Heart right ventricle (tissue), 16 donors: ENCODE results near the gene ENDOD1. TPM values are rescaled to one million over a fixed set of nuclear protein-coding genes. Genes with fewer than 3 reads are reported as not detected.
"Not testable (repeated sequence)": the region's sequence is repeated elsewhere in the genome, so short reads cannot be mapped to it uniquely, and the experiment has no call there.

Source experiments
- ATAC-seq, 8 donors: fragments of 200-7000 bp; cut with Tn5 transposase; one replicate each; pipeline ENCODE4 v1.9.1; 2020; ENCODE audit warnings: mild to moderate bottlenecking in 8 of 8, moderate library complexity in 8 of 8, moderate number of reproducible peaks in 1 of 8
- DNase-seq, 2 donors: peaks; one replicate each; pipeline ENCODE4 v3.0.0-alpha.2; 2020
- H3K27ac ChIP-seq, 10 donors: fragments of 200-600 bp; sonication (generic) in 2 of 10; one replicate each; pipeline versions ENCODE4 v1.5.0 to v1.8.0; 2020 to 2022; ENCODE audit warnings: mild to moderate bottlenecking in 3 of 10
- H3K27me3 ChIP-seq, 7 donors: fragments of 200-600 bp; one replicate each; pipeline ENCODE4 v1.8.0; 2021 to 2022; ENCODE audit warnings: mild to moderate bottlenecking in 2 of 7
- H3K36me3 ChIP-seq, 9 donors: fragments of 200-600 bp; sonication (generic) in 1 of 9; one replicate each; pipeline versions ENCODE4 v1.5.0 to v1.8.0; 2020 to 2022; ENCODE audit warnings: mild to moderate bottlenecking in 2 of 9
- H3K4me1 ChIP-seq, 9 donors: fragments of 200-600 bp; sonication (generic) in 1 of 9; one replicate each; pipeline versions ENCODE4 v1.5.0 to v1.8.0; 2020 to 2022; ENCODE audit warnings: mild to moderate bottlenecking in 4 of 9
- H3K4me3 ChIP-seq, 10 donors: fragments of 200-600 bp; sonication (generic) in 2 of 10; one replicate each; pipeline versions ENCODE4 v1.5.0 to v1.8.0; 2020 to 2022; ENCODE audit warnings: mild to moderate bottlenecking in 7 of 10, moderate library complexity in 2 of 10
- H3K9me3 ChIP-seq, 11 donors: fragments of 200-600 bp in 10 of 11; sonication (generic) in 2 of 11; one replicate each; pipeline versions ENCODE4 v1.5.0 to v1.8.0; 2013 to 2022; ENCODE audit warnings: mild to moderate bottlenecking in 2 of 11, control low read depth in 1 of 11, moderate library complexity in 1 of 11
- WGBS, 2 donors: extraction: QIAGEN DNeasy Blood & Tissue Kit; methylation state at CpG; one replicate each; pipeline ENCODE4 v1.1.7; 2013; ENCODE audit warnings: inconsistent platforms in 1 of 2; 5-methylcytosine and 5-hydroxymethylcytosine counted together
- intact Hi-C, 10 donors: fragments of 100-400 bp; cut with DNase I; formaldehyde crosslinking; loops; one replicate each; pipeline versions ENCODE4 v1.11.1 to v1.14.2; 2022
- polyA plus RNA-seq, 2 donors: library from polyadenylated mRNA; stranded (reverse); fragments of 200-250 nt; gene quantifications; one replicate each; pipeline ENCODE4 v1.2.3, GENCODE V29; 2013
- total RNA-seq, 10 donors: library from RNA; stranded (reverse); fragmentation: NEBNext Ultra II Directional in 3 of 10; extraction: Animal tissue kit (Norgen Biotek cat#: 25700) in 3 of 10; gene quantifications; one replicate each; pipeline versions ENCODE4 v1.2.1 to v1.2.4, GENCODE V29; 2021 to 2023
- TF ChIP-seq, protein P1 (sequence below), 9 donors: fragments of 200-600 bp; sonication (generic) in 2 of 9; IDR thresholded peaks; one replicate each; pipeline versions ENCODE4 v1.5.0 to v1.8.0; 2021 to 2022; ENCODE audit warnings: antibody characterized with exemption in 9 of 9, mild to moderate bottlenecking in 5 of 9, moderate library complexity in 1 of 9
- donor health status: Arrhythmogenic right ventricular cardiomyopathy.
- donor health status: ischemic (EF 13 %, LVEDD 7.1; RV severe dilation, severe dysfunction).
- donor health status: healthy with polysubstance abuse.
- donor health status: DM: no; HTN: yes; CAD: no.
- donor health status: DM: no; HTN: no; CAD: no.
- donor health status: ischemic (EF 25% LVEDD 6.9; RV normal size, moderate dysfunction).
- donor health status: ischemic (EF 25% LVEDD 5.7; RV mildly dilated, moderate dysfunction).
- donor health status: healthy.
- donor health status: DM: yes; HTN: yes; CAD: no.
- donor health status: Ischemic cardiomyopathy.
- donor health status: ischemic (EF 35%, LVEDD 5.7; RV mildly dilated, moderate dysfunction).
- donor health status: nonischemic (EF 11% LVEDD 7.7; RV severe dilation, severe dysfunction).
- donor health status: DM: yes; HTN: yes; CAD: no.
- donor health status: PGD.
- donor health status: ischemic (EF 29% LVEDD 5.4; RV normal size, mild dysfunction).
- donor health status: nonischemic (EF 23%, LVEDD 6.1; RV moderate dilation, normal function).

The ENDOD1 gene
- total and polyA plus RNA-seq, 12 donors = 3.7 to 15.0 (median 11.0) TPM

- Histone ChIP-seq H3K4me1 (no peaks in the 10 kb centered on the region), H3K36me3 (no peaks in the 10 kb centered on the region), H3K27ac (no peak overlapping the region), H3K9me3 (no peaks in the 10 kb centered on the region), H3K4me3 (no peak overlapping the region), H3K27me3 (peaks cover 0 to 32% (median 26%) of the 10 kb centered on the region in 7 donors)
- TF ChIP-seq, protein P1, sequence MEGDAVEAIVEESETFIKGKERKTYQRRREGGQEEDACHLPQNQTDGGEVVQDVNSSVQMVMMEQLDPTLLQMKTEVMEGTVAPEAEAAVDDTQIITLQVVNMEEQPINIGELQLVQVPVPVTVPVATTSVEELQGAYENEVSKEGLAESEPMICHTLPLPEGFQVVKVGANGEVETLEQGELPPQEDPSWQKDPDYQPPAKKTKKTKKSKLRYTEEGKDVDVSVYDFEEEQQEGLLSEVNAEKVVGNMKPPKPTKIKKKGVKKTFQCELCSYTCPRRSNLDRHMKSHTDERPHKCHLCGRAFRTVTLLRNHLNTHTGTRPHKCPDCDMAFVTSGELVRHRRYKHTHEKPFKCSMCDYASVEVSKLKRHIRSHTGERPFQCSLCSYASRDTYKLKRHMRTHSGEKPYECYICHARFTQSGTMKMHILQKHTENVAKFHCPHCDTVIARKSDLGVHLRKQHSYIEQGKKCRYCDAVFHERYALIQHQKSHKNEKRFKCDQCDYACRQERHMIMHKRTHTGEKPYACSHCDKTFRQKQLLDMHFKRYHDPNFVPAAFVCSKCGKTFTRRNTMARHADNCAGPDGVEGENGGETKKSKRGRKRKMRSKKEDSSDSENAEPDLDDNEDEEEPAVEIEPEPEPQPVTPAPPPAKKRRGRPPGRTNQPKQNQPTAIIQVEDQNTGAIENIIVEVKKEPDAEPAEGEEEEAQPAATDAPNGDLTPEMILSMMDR (IDR thresholded peaks at IDR 0.05) = no peak
- DNase-seq (no peak), ATAC-seq (no peak)
- intact Hi-C loops = no loop called here
- WGBS, 2 donors = 72 to 74% methylated on average over 4 of the region's 4 CpGs
These were observed 45.6 kb upstream of the ENDOD1 start for GRCh38 chr11:95044010-95044409.

GRCh38 chr11:95045812-95046211 is 43.8 kb upstream of the ENDOD1 start:
- ATAC-seq = no peak

DNA sequence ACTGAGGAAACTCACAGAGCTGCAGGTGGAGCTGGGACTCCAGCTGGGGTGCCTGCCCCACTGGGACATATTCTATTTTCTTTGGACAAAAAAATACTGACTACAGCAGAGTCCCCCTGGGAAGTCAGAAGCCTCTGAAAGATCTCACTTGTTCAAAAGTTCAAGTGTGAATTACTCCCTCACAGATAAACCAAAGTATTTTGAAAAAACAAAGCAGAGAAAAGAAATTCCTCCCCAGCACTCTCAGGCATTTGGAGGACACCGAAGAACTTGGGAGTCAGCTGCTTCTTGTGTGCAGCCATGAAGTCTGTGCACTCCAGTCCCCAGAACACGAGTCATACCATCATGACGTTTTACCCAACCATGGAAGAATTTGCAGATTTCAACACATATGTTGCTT is 40.5 kb upstream of the ENDOD1 start, which contains the start of gene KDM4F:
TSS of gene KDM4F (plus strand) at position 301 of the 400 bp plus-strand sequence.
- H3K4me3 ChIP-seq, ATAC-seq, intact Hi-C loops, H3K4me1 ChIP-seq, DNase-seq, H3K36me3 ChIP-seq, H3K27ac ChIP-seq, H3K9me3 ChIP-seq: not testable (repeated sequence)
- H3K27me3 ChIP-seq = peaks cover 0 to 31% (median 24%) of the 10 kb centered on the region in 7 donors
- 63 to 64% methylated on average over 3 of the region's 3 CpGs for WGBS, 2 donors

More at GRCh38 chr11:95045812-95046211, 43.8 kb upstream of the ENDOD1 start:
- intact Hi-C loops = no loop called here
- H3K4me1 ChIP-seq = no peaks in the 10 kb centered on the region
- H3K36me3 ChIP-seq = no peaks in the 10 kb centered on the region
- H3K27ac ChIP-seq = no peak overlapping the region
- no peaks in the 10 kb centered on the region for H3K9me3 ChIP-seq
- no peak for DNase-seq
- no peak overlapping the region for H3K4me3 ChIP-seq
- TF ChIP-seq, protein P1 (IDR thresholded peaks at IDR 0.05) = no peak
- H3K27me3 ChIP-seq = peaks cover 0 to 38% (median 28%) of the 10 kb centered on the region in 7 donors

DNA sequence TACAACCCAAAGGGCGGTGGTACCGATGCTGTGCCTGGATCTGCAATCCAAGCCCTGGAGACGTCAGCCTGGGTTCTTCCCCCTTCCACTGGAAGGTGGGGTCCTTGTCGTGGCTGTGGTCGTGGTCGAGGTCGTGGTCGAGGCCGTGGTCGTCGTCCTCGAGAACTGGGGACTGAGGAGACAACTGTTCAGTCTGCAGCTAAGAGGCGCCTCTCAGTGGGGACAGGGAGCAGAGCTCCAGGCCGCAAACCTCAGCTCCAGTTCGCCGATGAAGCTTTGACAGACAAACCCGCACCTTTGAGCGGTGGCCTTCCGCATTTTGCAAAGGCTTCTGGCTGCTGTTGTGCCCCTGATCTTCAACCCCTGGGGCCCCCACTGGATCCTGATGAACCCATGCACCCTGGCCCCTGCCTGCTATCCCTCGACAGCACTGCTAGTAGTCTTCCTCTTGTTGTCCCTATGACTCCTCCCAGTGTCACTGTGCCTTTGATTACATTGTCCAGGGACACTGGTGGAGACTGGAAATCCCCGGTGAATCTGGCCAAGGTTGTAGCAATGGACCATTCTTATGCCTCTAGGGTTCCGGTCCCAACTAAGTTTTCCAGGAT is 38.9 kb upstream of the ENDOD1 start:
- H3K27me3 ChIP-seq = peaks cover 0 to 39% (median 23%) of the 10 kb centered on the region in 7 donors
- H3K9me3 ChIP-seq = no peaks in the 10 kb centered on the region
- no peaks in the 10 kb centered on the region for H3K4me1 ChIP-seq
- 92 to 93% methylated on average over 22 of the region's 22 CpGs for WGBS, 2 donors
- intact Hi-C loops = no loop called here
- no peak overlapping the region for H3K27ac ChIP-seq
- H3K4me3 ChIP-seq = no peak overlapping the region
- DNase-seq = no peak
- TF ChIP-seq, protein P1 (IDR thresholded peaks at IDR 0.05) = no peak
- H3K36me3 ChIP-seq = no peaks in the 10 kb centered on the region
- no peak for ATAC-seq

- no peak for DNase-seq
- no peaks in the 10 kb centered on the region for H3K36me3 ChIP-seq
- WGBS, 2 donors = 87 to 90% methylated on average over 2 of the region's 2 CpGs
These were observed 35.3 kb upstream of the ENDOD1 start for GRCh38 chr11:95054356-95054755.

More at GRCh38 chr11:95054356-95054755, 35.3 kb upstream of the ENDOD1 start:
- no peaks in the 10 kb centered on the region for H3K4me1 ChIP-seq
- intact Hi-C loops = no loop called here
- no peak overlapping the region for H3K27ac ChIP-seq
- TF ChIP-seq, protein P1 (IDR thresholded peaks at IDR 0.05) = no peak
- peaks cover 0 to 39% (median 15%) of the 10 kb centered on the region in 7 donors for H3K27me3 ChIP-seq
- no peak for ATAC-seq
- no peak overlapping the region for H3K4me3 ChIP-seq
- no peaks in the 10 kb centered on the region for H3K9me3 ChIP-seq
